ENCODE measurements around the gene OGFR.

DNA sequence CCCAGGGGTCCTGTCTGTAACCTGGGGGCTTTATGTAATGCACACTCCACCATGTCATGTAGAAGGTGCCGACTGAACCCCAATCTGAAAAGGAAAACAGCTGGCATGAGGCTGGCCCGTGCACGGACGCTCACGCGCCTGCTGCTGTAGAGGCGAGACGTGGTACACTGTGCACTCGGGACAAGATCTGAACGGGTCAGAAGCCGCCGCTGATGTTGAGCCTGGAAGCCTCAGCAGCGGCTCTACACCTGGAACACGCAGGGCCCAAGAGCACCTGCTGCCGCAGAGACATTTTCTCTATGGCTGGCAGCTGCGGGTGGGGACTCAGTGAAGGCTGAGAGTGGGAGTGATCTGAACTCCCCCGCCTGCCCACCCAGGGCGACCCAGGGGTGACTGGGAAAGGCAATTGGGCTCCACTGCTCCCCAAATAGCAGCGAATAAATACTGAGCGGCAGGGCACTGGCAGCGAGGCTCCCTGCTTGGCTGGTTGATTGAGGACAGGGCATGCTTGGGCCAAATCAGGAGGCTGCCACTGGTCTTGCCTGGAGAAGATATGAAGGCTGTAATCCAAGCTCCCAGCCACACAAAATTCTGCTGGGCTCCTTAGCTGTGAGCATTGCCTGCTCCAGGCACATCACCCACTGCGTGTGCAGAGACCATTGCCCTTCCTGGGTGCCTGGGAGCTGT, 2.5 kb upstream of the OGFR start:
- TF ChIP-seq TARDBP (IDR thresholded peaks at IDR 0.05): no peak
- no peak for TF ChIP-seq SUZ12 (IDR thresholded peaks at IDR 0.05)

Measured in HEK293T (cell line).